CD8-positive, alpha-beta memory T cell (primary cell): ENCODE measurements around the gene SEC14L2. TPM values are rescaled to one million over a fixed set of nuclear protein-coding genes. Genes with fewer than 3 reads are reported as not detected.

ENCODE experiments used
- CTCF ChIA-PET: fragments of 350-600 bp; sonication (Branson Sonifier 250); formaldehyde crosslinking; loops from one replicate; lab custom pipeline; 2021; ENCODE audit warnings: antibody characterized with exemption; lab: Charles Lee
- POLR2A ChIA-PET: fragments of 350-600 bp; sonication (Branson Sonifier 250); formaldehyde crosslinking; loops from one replicate; lab custom pipeline; 2021; ENCODE audit warnings: antibody characterized with exemption; lab: Charles Lee
- DNase-seq, 5 donors: peaks; one replicate each; pipeline versions ENCODE4 v3.0.0 to v3.0.0-alpha.2; 2020 to 2022; ENCODE audit warnings: mixed read lengths in 1 of 5
- H3K27ac ChIP-seq: one replicate; pipeline ENCODE4 v1.7.0; 2013; ENCODE audit warnings: low read depth, mild to moderate bottlenecking, low read length, moderate library complexity
- H3K27me3 ChIP-seq: 2 replicates; pipeline ENCODE4 v1.7.0; 2013; ENCODE audit warnings: low read length, mild to moderate bottlenecking; ENCODE audit not compliant: insufficient read depth, poor library complexity, severe bottlenecking
- H3K36me3 ChIP-seq: 2 replicates; pipeline ENCODE4 v1.7.0; 2013; ENCODE audit warnings: mild to moderate bottlenecking, low read length, moderate library complexity; ENCODE audit not compliant: insufficient read depth
- H3K4me1 ChIP-seq: 2 replicates; pipeline ENCODE4 v1.7.0; 2013; ENCODE audit warnings: mild to moderate bottlenecking, low read length, moderate library complexity; ENCODE audit not compliant: insufficient read depth
- H3K4me3 ChIP-seq: 2 replicates; pipeline ENCODE4 v1.7.0; 2013; ENCODE audit warnings: mild to moderate bottlenecking, low read length
- H3K9me3 ChIP-seq: 2 replicates; pipeline ENCODE4 v1.7.0; 2013; ENCODE audit warnings: mild to moderate bottlenecking, low read length
- H3K27ac Mint-ChIP-seq, 8 donors: one replicate each; pipeline ENCODE4 v1.8.0; 2020 to 2021; ENCODE audit warnings: mixed read lengths in 8 of 8, mild to moderate bottlenecking in 6 of 8, inconsistent platforms in 3 of 8, moderate library complexity in 3 of 8
- H3K27me3 Mint-ChIP-seq, 2 donors: one replicate each; pipeline ENCODE4 v1.8.0; 2020 to 2021; ENCODE audit warnings: mixed read lengths in 2 of 2, mild to moderate bottlenecking in 1 of 2, moderate library complexity in 1 of 2
- H3K36me3 Mint-ChIP-seq, 3 donors: one replicate each; pipeline ENCODE4 v1.8.0; 2020 to 2021; ENCODE audit warnings: mixed read lengths in 3 of 3, inconsistent platforms in 1 of 3, mild to moderate bottlenecking in 1 of 3
- H3K4me1 Mint-ChIP-seq, 3 donors: one replicate each; pipeline ENCODE4 v1.8.0; 2020 to 2021; ENCODE audit warnings: mixed read lengths in 3 of 3, inconsistent platforms in 1 of 3, mild to moderate bottlenecking in 1 of 3
- H3K4me3 Mint-ChIP-seq, 7 donors: one replicate each; pipeline ENCODE4 v1.8.0; 2020 to 2021; ENCODE audit warnings: mixed read lengths in 7 of 7, mild to moderate bottlenecking in 6 of 7, moderate library complexity in 4 of 7, inconsistent platforms in 2 of 7
- H3K9me3 Mint-ChIP-seq, 5 donors: one replicate each; pipeline ENCODE4 v1.8.0; 2020 to 2022; ENCODE audit warnings: mixed read lengths in 5 of 5, mild to moderate bottlenecking in 3 of 5, moderate library complexity in 2 of 5, inconsistent platforms in 1 of 5
- polyA plus RNA-seq: library from polyadenylated mRNA; unstranded; fragments of 300-500 nt; fragmentation: Illumina TruSeq; gene quantifications from one replicate; pipeline ENCODE4 v1.2.3, GENCODE V29; 2021
- total RNA-seq, 2 experiments: library from RNA; stranded (reverse); gene quantifications; one replicate each; pipeline ENCODE4 v1.2.3, GENCODE V29; 2021

SEC14L2 gene
- total and polyA plus RNA-seq, 3 experiments from 2014 or later = 4.4 to 4.9 (median 4.6) TPM

DNA sequence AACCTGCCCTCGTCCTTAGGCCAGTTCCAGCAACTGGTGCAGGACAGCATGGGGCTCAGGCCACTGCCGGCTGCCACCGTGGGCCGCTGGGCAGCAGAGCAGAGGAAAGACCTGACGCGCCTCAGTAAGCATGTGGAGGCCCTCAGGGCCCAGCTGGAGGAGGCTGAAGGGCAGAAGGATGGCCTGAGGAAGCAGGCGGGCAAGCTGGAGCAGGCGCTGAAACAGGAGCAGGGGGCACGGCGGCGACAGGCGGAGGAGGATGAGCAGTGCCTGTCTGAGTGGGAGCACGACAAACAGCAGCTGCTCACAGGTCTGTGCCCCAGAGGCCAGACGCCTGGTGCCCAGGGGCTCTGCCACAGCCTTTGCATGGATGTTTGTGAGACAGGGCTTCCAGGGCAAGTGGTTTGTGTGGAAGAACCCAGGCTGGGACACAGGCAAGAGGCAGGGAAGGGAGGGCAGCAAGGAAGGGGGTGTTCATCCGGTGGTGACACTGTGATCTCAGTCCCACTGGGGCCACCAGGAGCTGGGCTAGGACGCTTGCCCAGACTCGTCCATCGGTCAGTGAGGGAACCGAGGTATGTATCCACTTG, 26.1 kb upstream of the SEC14L2 start:
- DNase-seq = no peak
- ChIA-PET POLR2A (no interaction called here), CTCF (no interaction called here)
- peaks cover 0 to 4% (median 0%) of the 10 kb centered on the region in 3 donors for H3K36me3 Mint-ChIP-seq
- no peaks in the 10 kb centered on the region for H3K9me3 Mint-ChIP-seq
- H3K27ac Mint-ChIP-seq = peak overlapping the region in 1 of 8 donors; percentile 57
- no peaks in the 10 kb centered on the region for H3K36me3 ChIP-seq
- H3K9me3 ChIP-seq = no peaks in the 10 kb centered on the region
- no peaks in the 10 kb centered on the region for H3K4me1 ChIP-seq
- H3K4me3 Mint-ChIP-seq = no peak overlapping the region
- peaks cover 0 to 2% of the 10 kb centered on the region in 2 donors for H3K27me3 Mint-ChIP-seq
- no peaks in the 10 kb centered on the region for H3K4me1 Mint-ChIP-seq
- no peak overlapping the region for H3K27ac ChIP-seq
- no peak overlapping the region for H3K4me3 ChIP-seq
- no peaks in the 10 kb centered on the region for H3K27me3 ChIP-seq

GRCh38 chr22:30371321-30371720, 25.5 kb upstream of the SEC14L2 start:
- Histone ChIP-seq H3K36me3 (no peaks in the 10 kb centered on the region), H3K9me3 (no peaks in the 10 kb centered on the region), H3K4me1 (no peaks in the 10 kb centered on the region), H3K4me3 (no peak overlapping the region), H3K27me3 (no peaks in the 10 kb centered on the region), H3K27ac (no peak overlapping the region)
- no peak overlapping the region for H3K4me3 Mint-ChIP-seq
- H3K36me3 Mint-ChIP-seq = peaks cover 0 to 3% (median 0%) of the 10 kb centered on the region in 3 donors
- no peaks in the 10 kb centered on the region for H3K9me3 Mint-ChIP-seq
- no peak overlapping the region for H3K27ac Mint-ChIP-seq
- ChIA-PET CTCF (no interaction called here), POLR2A (no interaction called here)
- H3K4me1 Mint-ChIP-seq = no peaks in the 10 kb centered on the region
- no peaks in the 10 kb centered on the region for H3K27me3 Mint-ChIP-seq
- DNase-seq = peak in 1 of 5 donors; percentile 42

GRCh38 chr22:30371981-30372380, 24.8 kb upstream of the SEC14L2 start:
- Mint-ChIP-seq H3K4me3 (no peak overlapping the region), H3K9me3 (no peaks in the 10 kb centered on the region), H3K27ac (no peak overlapping the region), H3K36me3 (no peaks in the 10 kb centered on the region), H3K4me1 (no peaks in the 10 kb centered on the region), H3K27me3 (no peaks in the 10 kb centered on the region)
- no peaks in the 10 kb centered on the region for H3K36me3 ChIP-seq
- no peaks in the 10 kb centered on the region for H3K4me1 ChIP-seq
- H3K27me3 ChIP-seq = no peaks in the 10 kb centered on the region
- ChIA-PET CTCF (interaction anchor here (1.3 kb wide), 1 partner anchor 84 kb away, joined by 4 read pairs; no protein-coding TSS in a partner anchor), POLR2A (no interaction called here)
- H3K9me3 ChIP-seq = no peaks in the 10 kb centered on the region
- DNase-seq = no peak
- no peak overlapping the region for H3K27ac ChIP-seq
- no peak overlapping the region for H3K4me3 ChIP-seq

GRCh38 chr22:30372915-30373314, 23.9 kb upstream of the SEC14L2 start:
- no peak for DNase-seq
- Mint-ChIP-seq H3K4me3 (no peak overlapping the region), H3K27ac (no peak overlapping the region), H3K4me1 (no peaks in the 10 kb centered on the region), H3K27me3 (no peaks in the 10 kb centered on the region), H3K36me3 (no peaks in the 10 kb centered on the region), H3K9me3 (no peaks in the 10 kb centered on the region)
- H3K27ac ChIP-seq = no peak overlapping the region
- H3K4me3 ChIP-seq = no peak overlapping the region
- H3K27me3 ChIP-seq = no peaks in the 10 kb centered on the region
- ChIA-PET POLR2A (no interaction called here), CTCF (interaction anchor here (1.3 to 1.6 kb wide), 3 partner anchors 13 to 85 kb away, joined by 3 to 5 read pairs (median 4); no protein-coding TSS in a partner anchor)
- H3K4me1 ChIP-seq = no peaks in the 10 kb centered on the region
- no peaks in the 10 kb centered on the region for H3K36me3 ChIP-seq
- H3K9me3 ChIP-seq = no peaks in the 10 kb centered on the region

DNA sequence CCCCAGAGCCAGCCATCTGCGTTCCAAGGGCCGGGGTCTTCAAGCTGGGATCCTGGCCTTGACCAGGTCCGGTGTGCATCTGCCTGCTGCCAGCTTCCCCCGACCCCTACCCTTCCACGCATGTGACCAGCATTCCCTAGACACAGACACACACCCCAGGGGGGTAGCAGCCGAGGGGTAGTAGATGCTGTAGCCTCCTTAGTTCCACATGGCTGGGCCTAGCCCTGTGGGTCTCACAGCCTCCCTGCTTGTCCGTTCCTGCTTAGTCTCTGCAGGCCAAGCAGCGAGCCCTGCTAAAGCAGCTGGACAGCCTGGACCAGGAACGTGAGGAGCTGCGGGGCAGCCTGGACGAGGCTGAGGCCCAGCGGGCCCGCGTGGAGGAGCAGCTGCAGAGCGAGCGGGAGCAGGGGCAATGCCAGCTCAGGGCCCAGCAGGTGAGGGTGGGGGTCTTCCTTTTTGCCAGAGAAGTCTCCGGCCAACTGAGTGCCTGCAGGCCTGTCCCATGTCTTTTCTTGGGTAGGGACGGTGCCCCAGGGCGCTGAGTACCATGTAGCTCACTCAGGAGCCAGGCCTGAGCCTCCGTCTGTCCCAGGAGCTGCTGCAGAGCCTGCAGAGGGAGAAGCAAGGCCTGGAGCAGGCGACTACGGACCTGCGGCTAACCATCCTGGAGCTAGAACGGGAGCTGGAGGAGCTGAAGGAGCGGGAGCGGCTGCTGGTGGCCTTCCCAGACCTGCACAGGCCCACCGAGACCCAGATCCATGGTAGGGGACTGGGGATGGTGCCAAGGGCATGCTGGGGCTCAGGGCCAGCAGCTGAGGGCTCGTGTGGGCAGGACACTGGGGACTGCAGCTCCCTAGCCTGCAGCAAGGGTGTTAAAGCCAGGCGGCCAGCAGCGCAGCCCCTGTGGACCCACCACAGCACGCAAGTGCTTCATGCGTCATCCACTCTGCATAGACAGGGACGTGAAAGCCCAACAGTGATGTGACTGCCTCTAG, 23.2 kb upstream of the SEC14L2 start:
- H3K27ac Mint-ChIP-seq = no peak overlapping the region
- Histone ChIP-seq H3K36me3 (no peaks in the 10 kb centered on the region), H3K27ac (no peak overlapping the region), H3K4me1 (no peaks in the 10 kb centered on the region), H3K4me3 (no peak overlapping the region), H3K9me3 (no peaks in the 10 kb centered on the region), H3K27me3 (no peaks in the 10 kb centered on the region)
- peak in 1 of 5 donors; percentile 39 for DNase-seq
- no peak overlapping the region for H3K4me3 Mint-ChIP-seq
- H3K9me3 Mint-ChIP-seq = no peaks in the 10 kb centered on the region
- no peaks in the 10 kb centered on the region for H3K27me3 Mint-ChIP-seq
- ChIA-PET CTCF (interaction anchor here (1.2 to 3.1 kb wide), 6 partner anchors 12 to 112 kb away, joined by 3 to 9 read pairs (median 4); partner anchors contain the start of gene RNF215), POLR2A (no interaction called here)
- H3K4me1 Mint-ChIP-seq = no peaks in the 10 kb centered on the region
- H3K36me3 Mint-ChIP-seq = no peaks in the 10 kb centered on the region

DNA sequence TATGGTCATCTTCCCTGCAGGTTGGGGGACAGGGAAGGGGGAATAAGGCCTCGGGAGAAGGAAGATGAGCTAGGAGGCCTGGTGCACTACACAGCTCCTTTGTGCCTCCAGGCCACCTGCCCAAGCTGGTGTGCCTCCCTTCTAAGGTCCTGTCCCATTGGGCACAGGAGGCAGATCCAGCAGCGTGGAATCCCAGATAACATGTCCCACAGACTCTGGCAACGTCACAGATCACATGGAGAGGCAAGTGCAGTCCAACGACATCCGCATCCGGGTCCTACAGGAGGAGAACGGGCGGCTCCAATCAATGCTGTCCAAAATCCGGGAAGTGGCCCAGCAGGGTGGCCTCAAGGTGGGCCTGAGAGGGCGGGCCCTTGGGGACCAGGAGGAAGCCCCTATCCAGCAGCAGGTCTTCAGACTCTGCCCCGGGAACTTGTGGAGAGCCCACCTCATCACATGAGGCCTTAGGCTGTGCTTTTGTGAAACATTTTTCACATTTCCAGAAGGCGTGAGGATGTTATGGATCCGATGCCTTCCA, 21.4 kb upstream of the SEC14L2 start:
- no peak for DNase-seq
- H3K27me3 ChIP-seq = no peaks in the 10 kb centered on the region
- ChIA-PET POLR2A (no interaction called here), CTCF (interaction anchor here (1.7 to 3.1 kb wide), 2 partner anchors 12 to 88 kb away, joined by 6 to 9 read pairs; partner anchors contain the start of gene RNF215)
- H3K27ac ChIP-seq = no peak overlapping the region
- H3K9me3 ChIP-seq = no peaks in the 10 kb centered on the region
- no peaks in the 10 kb centered on the region for H3K9me3 Mint-ChIP-seq
- no peaks in the 10 kb centered on the region for H3K36me3 ChIP-seq
- no peak overlapping the region for H3K4me3 ChIP-seq
- no peaks in the 10 kb centered on the region for H3K36me3 Mint-ChIP-seq
- H3K27ac Mint-ChIP-seq = peak overlapping the region in 1 of 8 donors; percentile 74
- no peak overlapping the region for H3K4me3 Mint-ChIP-seq
- H3K4me1 ChIP-seq = no peaks in the 10 kb centered on the region
- no peaks in the 10 kb centered on the region for H3K4me1 Mint-ChIP-seq
- H3K27me3 Mint-ChIP-seq = no peaks in the 10 kb centered on the region

DNA sequence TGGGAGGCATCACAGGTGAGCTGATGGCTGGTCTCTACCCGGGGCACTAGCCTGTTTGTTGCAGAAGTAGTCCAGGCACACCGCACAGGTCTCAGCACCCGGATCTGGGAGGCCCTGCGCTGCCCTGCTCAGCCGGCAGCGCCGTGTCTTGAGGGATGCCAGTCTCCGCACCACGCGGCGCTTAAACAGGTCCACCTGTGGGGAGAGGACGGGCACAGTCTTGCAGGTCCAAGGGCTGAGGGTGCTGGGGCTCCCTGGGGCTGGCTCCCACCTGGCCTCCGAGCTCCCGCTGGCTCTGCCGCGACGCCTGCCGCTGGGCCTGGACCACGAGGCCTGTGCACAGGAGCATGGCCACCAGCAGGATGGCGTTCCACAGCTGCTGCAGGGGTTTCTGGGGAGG, 16.8 kb upstream of the SEC14L2 start:
- no peaks in the 10 kb centered on the region for H3K36me3 ChIP-seq
- ChIA-PET POLR2A (no interaction called here), CTCF (interaction anchor here (1.2 to 1.8 kb wide), 3 partner anchors 88 to 93 kb away, joined by 3 to 6 read pairs (median 4); partner anchors contain the start of gene CASTOR1)
- Mint-ChIP-seq H3K27ac (no peak overlapping the region), H3K4me1 (no peaks in the 10 kb centered on the region), H3K4me3 (no peak overlapping the region), H3K27me3 (no peaks in the 10 kb centered on the region), H3K9me3 (no peaks in the 10 kb centered on the region), H3K36me3 (peaks cover 0 to 2% (median 0%) of the 10 kb centered on the region in 3 donors)
- H3K27me3 ChIP-seq = no peaks in the 10 kb centered on the region
- no peak overlapping the region for H3K27ac ChIP-seq
- H3K4me3 ChIP-seq = no peak overlapping the region
- no peaks in the 10 kb centered on the region for H3K9me3 ChIP-seq
- no peaks in the 10 kb centered on the region for H3K4me1 ChIP-seq
- peak in 1 of 5 donors; percentile 32 for DNase-seq
